ENCODE results near the gene APH1B. TPM values are rescaled to one million over a fixed set of nuclear protein-coding genes. Genes with fewer than 3 reads are reported as not detected.

The APH1B gene
- total and polyA plus RNA-seq, 9 of the 15 experiments (the other 6 are each of a cell fraction or from before 2014, with no cell fraction given) = 5.1 to 9.7 (median 7.0) TPM

GRCh38 chr15:63292241-63292640, 14.8 kb downstream of the APH1B start (continued):
- peak in 1 of 2 experiments; percentile 36; a peak in 1 of 4 replicates for TF ChIP-seq ZNF318 (IDR thresholded peaks at IDR 0.05; ENCODE audit: borderline replicate concordance in 1 of 2, low read depth in 1 of 2)
- no peak for TF ChIP-seq ZNF445 (CRISPR knock-in tag; IDR thresholded peaks at IDR 0.05; ENCODE audit: low read depth)
- no peak for TF ChIP-seq FUS (optimal IDR thresholded peaks at IDR 0.05; ENCODE audit: low read depth, low read length)
- TF ChIP-seq GATA2 (CRISPR knock-in tag; IDR thresholded peaks at IDR 0.05) = no peak
- TF ChIP-seq EP300 (IDR thresholded peaks at IDR 0.05; ENCODE audit: low read length) = 0 out of 2 replicates have a peak, but pooled peaks have one; percentile 10
- peak; percentile 35; the same call in 1 of the 2 replicates for TF ChIP-seq CTBP1 (IDR thresholded peaks at IDR 0.05; ENCODE audit: borderline replicate concordance)
- TF ChIP-seq SMARCE1 (IDR thresholded peaks at IDR 0.05) = peak; percentile 47; the same call in 1 of the 2 replicates
- peak; percentile 80 for TF ChIP-seq ESRRA (IDR thresholded peaks at IDR 0.05; ENCODE audit: borderline replicate concordance, low read depth)
- TF ChIP-seq, protein P1, sequence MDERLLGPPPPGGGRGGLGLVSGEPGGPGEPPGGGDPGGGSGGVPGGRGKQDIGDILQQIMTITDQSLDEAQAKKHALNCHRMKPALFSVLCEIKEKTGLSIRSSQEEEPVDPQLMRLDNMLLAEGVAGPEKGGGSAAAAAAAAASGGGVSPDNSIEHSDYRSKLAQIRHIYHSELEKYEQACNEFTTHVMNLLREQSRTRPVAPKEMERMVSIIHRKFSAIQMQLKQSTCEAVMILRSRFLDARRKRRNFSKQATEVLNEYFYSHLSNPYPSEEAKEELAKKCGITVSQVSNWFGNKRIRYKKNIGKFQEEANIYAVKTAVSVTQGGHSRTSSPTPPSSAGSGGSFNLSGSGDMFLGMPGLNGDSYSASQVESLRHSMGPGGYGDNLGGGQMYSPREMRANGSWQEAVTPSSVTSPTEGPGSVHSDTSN (CRISPR knock-in tag; IDR thresholded peaks at IDR 0.05; ENCODE audit: low read depth) = no peak
- TF ChIP-seq, protein P1 (tag; conservative IDR thresholded peaks at IDR 0.05; ENCODE audit: low read depth) = 0 out of 2 replicates have a peak, but pooled peaks have one; percentile 5
- no peak for TF ChIP-seq ZNF695 (CRISPR knock-in tag; IDR thresholded peaks at IDR 0.05)
- no peak for TF ChIP-seq DNMT1 (IDR thresholded peaks at IDR 0.05)
- no peak for TF ChIP-seq ZNF717 (CRISPR knock-in tag; IDR thresholded peaks at IDR 0.05)
- no peak for TF ChIP-seq CTCF (IDR thresholded peaks at IDR 0.05 in 2 of 3, conservative IDR thresholded peaks at IDR 0.05 in 1 of 3; ENCODE audit: insufficient read depth in 2 of 3, low read depth in 1 of 3, low read length in 3 of 3)
- TF ChIP-seq NEUROD1 (IDR thresholded peaks at IDR 0.05; ENCODE audit: borderline replicate concordance, low read depth, low read length, partially characterized antibody) = no peak
- TF ChIP-seq NFE2 (IDR thresholded peaks at IDR 0.05; ENCODE audit: low read depth) = peak; percentile 51
- TF ChIP-seq L3MBTL2 (IDR thresholded peaks at IDR 0.05) = peak; percentile 31; the same call in 1 of the 2 replicates
